Measurements from ENCODE around the gene EMSY. TPM values are rescaled to one million over a fixed set of nuclear protein-coding genes. Genes with fewer than 3 reads are reported as not detected.

Gene EMSY
- total and polyA plus RNA-seq, 9 of the 15 experiments (the other 6 are each of a cell fraction or from before 2014, with no cell fraction given) = 12.7 to 25.4 (median 17.9) TPM

DNA sequence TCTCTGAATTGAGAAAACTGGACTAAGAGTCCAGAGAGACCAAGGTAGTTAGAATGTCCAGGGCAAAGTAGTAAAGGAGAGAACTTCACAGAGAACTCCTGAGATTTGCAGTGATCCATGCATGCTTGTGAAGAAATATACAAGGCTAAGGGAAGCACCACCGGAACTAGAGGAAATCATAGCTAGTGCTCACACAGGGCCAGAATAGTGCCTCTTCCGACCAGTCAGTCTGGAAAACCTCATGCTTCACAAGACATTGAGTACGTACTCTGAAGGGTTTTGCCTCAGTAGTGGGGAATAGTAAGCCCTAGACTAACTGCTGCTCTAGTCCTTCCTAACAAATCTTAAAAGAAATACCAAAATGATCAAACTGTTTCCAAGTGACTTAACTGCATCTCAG is 117.7 kb downstream of the EMSY start:
- H3K27me3 ChIP-seq (ENCODE audit: control insufficient read depth in 2 of 2, insufficient read depth in 2 of 2, low read length in 2 of 2) = peaks cover 0 to 3% of the 10 kb centered on the region in 2 experiments; a peak in 1 of 5 replicates
- H3K36me3 ChIP-seq (ENCODE audit: control insufficient read depth, insufficient read depth, low read length) = no peaks in the 10 kb centered on the region
- FAIRE-seq (no peak), DNase-seq (ENCODE audit: extremely low read depth in 1 of 4, low spot score in 3 of 4) (no peak), ATAC-seq (no peak)
- H3K9me3 ChIP-seq (replicated peaks; ENCODE audit: control insufficient read depth, insufficient read depth, low read depth, low read length) = no peaks in the 10 kb centered on the region
- no peaks in the 10 kb centered on the region for H3K79me2 ChIP-seq (ENCODE audit: control insufficient read depth, insufficient read depth, low read length)
- H3K9ac ChIP-seq (ENCODE audit: insufficient read depth in 1 of 2, low read depth in 2 of 2, low read length in 2 of 2) = no peak overlapping the region
- ChIA-PET POLR2A (no interaction called here), CTCF (ENCODE audit: low intra/inter-chr PET ratio) (no interaction called here)
- H3K27ac ChIP-seq (ENCODE audit: extremely low read depth, low read depth, low read length) = no peak overlapping the region
- no peaks in the 10 kb centered on the region for H4K20me1 ChIP-seq (replicated peaks; ENCODE audit: control insufficient read depth, insufficient read depth, low read length)
- WGBS (ENCODE audit: insufficient coverage, low coverage, missing lambda C conversion rate) = 19% methylated on average over 3 of the region's 3 CpGs
- no peak overlapping the region for H2AFZ ChIP-seq (ENCODE audit: low read depth, low read length)
- H3K4me1 ChIP-seq (replicated peaks in 1 of 2; ENCODE audit: control insufficient read depth in 2 of 2, insufficient read depth in 2 of 2, low read length in 2 of 2) = no peaks in the 10 kb centered on the region
- no peak overlapping the region for H3K4me3 ChIP-seq
- intact Hi-C loops (cut with micrococcal nuclease) = no loop called here
- BruUV-seq (replicated peaks) = no TSS peak
- H3K4me2 ChIP-seq (ENCODE audit: insufficient read depth, low read length) = no peak overlapping the region
- no peaks in the 10 kb centered on the region for H3K9me1 ChIP-seq (ENCODE audit: control insufficient read depth, insufficient read depth, low read length)
- in situ Hi-C loops (cut with MboI) = no loop called here
- TF ChIP-seq RHOXF2B (CRISPR knock-in tag; conservative IDR thresholded peaks at IDR 0.05) (no peak), KAT8 (IDR thresholded peaks at IDR 0.05; ENCODE audit: low read depth) (no peak), CHCHD3 (CRISPR knock-in tag; IDR thresholded peaks at IDR 0.05) (no peak), TEAD1 (CRISPR knock-in tag; IDR thresholded peaks at IDR 0.05) (no peak), HEY1 (CRISPR knock-in tag; IDR thresholded peaks at IDR 0.05; ENCODE audit: borderline replicate concordance) (no peak), MTA3 (IDR thresholded peaks at IDR 0.05; ENCODE audit: borderline replicate concordance) (no peak)
- TF ChIP-seq, protein P1, sequence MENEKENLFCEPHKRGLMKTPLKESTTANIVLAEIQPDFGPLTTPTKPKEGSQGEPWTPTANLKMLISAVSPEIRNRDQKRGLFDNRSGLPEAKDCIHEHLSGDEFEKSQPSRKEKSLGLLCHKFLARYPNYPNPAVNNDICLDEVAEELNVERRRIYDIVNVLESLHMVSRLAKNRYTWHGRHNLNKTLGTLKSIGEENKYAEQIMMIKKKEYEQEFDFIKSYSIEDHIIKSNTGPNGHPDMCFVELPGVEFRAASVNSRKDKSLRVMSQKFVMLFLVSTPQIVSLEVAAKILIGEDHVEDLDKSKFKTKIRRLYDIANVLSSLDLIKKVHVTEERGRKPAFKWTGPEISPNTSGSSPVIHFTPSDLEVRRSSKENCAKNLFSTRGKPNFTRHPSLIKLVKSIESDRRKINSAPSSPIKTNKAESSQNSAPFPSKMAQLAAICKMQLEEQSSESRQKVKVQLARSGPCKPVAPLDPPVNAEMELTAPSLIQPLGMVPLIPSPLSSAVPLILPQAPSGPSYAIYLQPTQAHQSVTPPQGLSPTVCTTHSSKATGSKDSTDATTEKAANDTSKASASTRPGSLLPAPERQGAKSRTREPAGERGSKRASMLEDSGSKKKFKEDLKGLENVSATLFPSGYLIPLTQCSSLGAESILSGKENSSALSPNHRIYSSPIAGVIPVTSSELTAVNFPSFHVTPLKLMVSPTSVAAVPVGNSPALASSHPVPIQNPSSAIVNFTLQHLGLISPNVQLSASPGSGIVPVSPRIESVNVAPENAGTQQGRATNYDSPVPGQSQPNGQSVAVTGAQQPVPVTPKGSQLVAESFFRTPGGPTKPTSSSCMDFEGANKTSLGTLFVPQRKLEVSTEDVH (IDR thresholded peaks at IDR 0.05; ENCODE audit: low read depth, partially characterized antibody) = no peak
- TF ChIP-seq, protein P2, sequence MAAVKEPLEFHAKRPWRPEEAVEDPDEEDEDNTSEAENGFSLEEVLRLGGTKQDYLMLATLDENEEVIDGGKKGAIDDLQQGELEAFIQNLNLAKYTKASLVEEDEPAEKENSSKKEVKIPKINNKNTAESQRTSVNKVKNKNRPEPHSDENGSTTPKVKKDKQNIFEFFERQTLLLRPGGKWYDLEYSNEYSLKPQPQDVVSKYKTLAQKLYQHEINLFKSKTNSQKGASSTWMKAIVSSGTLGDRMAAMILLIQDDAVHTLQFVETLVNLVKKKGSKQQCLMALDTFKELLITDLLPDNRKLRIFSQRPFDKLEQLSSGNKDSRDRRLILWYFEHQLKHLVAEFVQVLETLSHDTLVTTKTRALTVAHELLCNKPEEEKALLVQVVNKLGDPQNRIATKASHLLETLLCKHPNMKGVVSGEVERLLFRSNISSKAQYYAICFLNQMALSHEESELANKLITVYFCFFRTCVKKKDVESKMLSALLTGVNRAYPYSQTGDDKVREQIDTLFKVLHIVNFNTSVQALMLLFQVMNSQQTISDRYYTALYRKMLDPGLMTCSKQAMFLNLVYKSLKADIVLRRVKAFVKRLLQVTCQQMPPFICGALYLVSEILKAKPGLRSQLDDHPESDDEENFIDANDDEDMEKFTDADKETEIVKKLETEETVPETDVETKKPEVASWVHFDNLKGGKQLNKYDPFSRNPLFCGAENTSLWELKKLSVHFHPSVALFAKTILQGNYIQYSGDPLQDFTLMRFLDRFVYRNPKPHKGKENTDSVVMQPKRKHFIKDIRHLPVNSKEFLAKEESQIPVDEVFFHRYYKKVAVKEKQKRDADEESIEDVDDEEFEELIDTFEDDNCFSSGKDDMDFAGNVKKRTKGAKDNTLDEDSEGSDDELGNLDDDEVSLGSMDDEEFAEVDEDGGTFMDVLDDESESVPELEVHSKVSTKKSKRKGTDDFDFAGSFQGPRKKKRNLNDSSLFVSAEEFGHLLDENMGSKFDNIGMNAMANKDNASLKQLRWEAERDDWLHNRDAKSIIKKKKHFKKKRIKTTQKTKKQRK (IDR thresholded peaks at IDR 0.05; ENCODE audit: borderline replicate concordance, low read depth, low read length) = no peak
- TF ChIP-seq, protein P3, sequence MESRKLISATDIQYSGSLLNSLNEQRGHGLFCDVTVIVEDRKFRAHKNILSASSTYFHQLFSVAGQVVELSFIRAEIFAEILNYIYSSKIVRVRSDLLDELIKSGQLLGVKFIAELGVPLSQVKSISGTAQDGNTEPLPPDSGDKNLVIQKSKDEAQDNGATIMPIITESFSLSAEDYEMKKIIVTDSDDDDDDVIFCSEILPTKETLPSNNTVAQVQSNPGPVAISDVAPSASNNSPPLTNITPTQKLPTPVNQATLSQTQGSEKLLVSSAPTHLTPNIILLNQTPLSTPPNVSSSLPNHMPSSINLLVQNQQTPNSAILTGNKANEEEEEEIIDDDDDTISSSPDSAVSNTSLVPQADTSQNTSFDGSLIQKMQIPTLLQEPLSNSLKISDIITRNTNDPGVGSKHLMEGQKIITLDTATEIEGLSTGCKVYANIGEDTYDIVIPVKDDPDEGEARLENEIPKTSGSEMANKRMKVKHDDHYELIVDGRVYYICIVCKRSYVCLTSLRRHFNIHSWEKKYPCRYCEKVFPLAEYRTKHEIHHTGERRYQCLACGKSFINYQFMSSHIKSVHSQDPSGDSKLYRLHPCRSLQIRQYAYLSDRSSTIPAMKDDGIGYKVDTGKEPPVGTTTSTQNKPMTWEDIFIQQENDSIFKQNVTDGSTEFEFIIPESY (CRISPR knock-in tag; IDR thresholded peaks at IDR 0.05) = no peak
- TF ChIP-seq, protein P4, sequence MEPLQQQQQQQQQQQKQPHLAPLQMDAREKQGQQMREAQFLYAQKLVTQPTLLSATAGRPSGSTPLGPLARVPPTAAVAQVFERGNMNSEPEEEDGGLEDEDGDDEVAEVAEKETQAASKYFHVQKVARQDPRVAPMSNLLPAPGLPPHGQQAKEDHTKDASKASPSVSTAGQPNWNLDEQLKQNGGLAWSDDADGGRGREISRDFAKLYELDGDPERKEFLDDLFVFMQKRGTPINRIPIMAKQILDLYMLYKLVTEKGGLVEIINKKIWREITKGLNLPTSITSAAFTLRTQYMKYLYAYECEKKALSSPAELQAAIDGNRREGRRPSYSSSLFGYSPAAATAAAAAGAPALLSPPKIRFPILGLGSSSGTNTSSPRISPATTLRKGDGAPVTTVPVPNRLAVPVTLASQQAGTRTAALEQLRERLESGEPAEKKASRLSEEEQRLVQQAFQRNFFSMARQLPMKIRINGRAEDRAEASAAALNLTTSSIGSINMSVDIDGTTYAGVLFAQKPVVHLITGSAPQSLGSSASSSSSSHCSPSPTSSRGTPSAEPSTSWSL (CRISPR knock-in tag; IDR thresholded peaks at IDR 0.05; ENCODE audit: borderline replicate concordance) = no peak

Measured in K562 (cell line).